Common myeloid progenitor, CD34-positive (primary cell): ENCODE results near the gene SPACA9.

ENCODE experiments used
- CTCF ChIA-PET: fragments of 350-600 bp; sonication (Branson Sonifier 250); formaldehyde crosslinking; loops from one replicate; lab custom pipeline; 2021; ENCODE audit warnings: antibody characterized with exemption; lab: Charles Lee
- POLR2A ChIA-PET: fragments of 350-600 bp; sonication (Branson Sonifier 250); formaldehyde crosslinking; loops from one replicate; lab custom pipeline; 2021; ENCODE audit warnings: antibody characterized with exemption; lab: Charles Lee
- DNase-seq, 3 donors: peaks; one replicate each; pipeline versions ENCODE4 v3.0.0 to v3.0.0-alpha.2; 2013
- H3K27ac ChIP-seq, 2 experiments: 1 replicate in 1 of 2; 2 replicates in 1 of 2; pipeline ENCODE4 v1.7.0; 2013; ENCODE audit warnings: inconsistent platforms in 2 of 2, low read length in 2 of 2, mild to moderate bottlenecking in 2 of 2, low read depth in 1 of 2, moderate library complexity in 1 of 2; ENCODE audit not compliant: severe bottlenecking in 2 of 2, insufficient read depth in 1 of 2, poor library complexity in 1 of 2
- H3K27me3 ChIP-seq, 5 experiments: replicated peaks in 2 of 5; 1 replicate in 3 of 5; 2 replicates in 2 of 5; pipeline versions ENCODE4 v1.6.1 to v1.7.0; 2013; ENCODE audit warnings: low read length in 4 of 5, mild to moderate bottlenecking in 2 of 5, moderate library complexity in 2 of 5, inconsistent platforms in 1 of 5; ENCODE audit not compliant: insufficient read depth in 5 of 5, control insufficient read depth in 4 of 5
- H3K36me3 ChIP-seq, 4 experiments: 1 replicate in 2 of 4; 2 replicates in 2 of 4; pipeline versions ENCODE4 v1.6.1 to v1.7.0; 2013; ENCODE audit warnings: low read length in 3 of 4, control low read depth in 1 of 4, mild to moderate bottlenecking in 1 of 4; ENCODE audit not compliant: control insufficient read depth in 4 of 4, insufficient read depth in 4 of 4
- H3K4me1 ChIP-seq, 4 experiments: 1 replicate in 3 of 4; 2 replicates in 1 of 4; pipeline versions ENCODE4 v1.6.1 to v1.7.1; 2013; ENCODE audit warnings: low read length in 3 of 4, mild to moderate bottlenecking in 3 of 4, control low read depth in 1 of 4, inconsistent platforms in 1 of 4, moderate library complexity in 1 of 4; ENCODE audit not compliant: control insufficient read depth in 4 of 4, insufficient read depth in 4 of 4; ENCODE audit errors: control extremely low read depth in 1 of 4
- H3K4me3 ChIP-seq, 7 experiments: 1 replicate in 4 of 7; 2 replicates in 3 of 7; pipeline versions ENCODE4 v1.5.1 to v1.7.0; 2013; ENCODE audit warnings: mild to moderate bottlenecking in 7 of 7, low read length in 6 of 7, moderate library complexity in 6 of 7, inconsistent platforms in 2 of 7, low read depth in 2 of 7, control low read depth in 1 of 7; ENCODE audit not compliant: insufficient read depth in 4 of 7, control insufficient read depth in 1 of 7; ENCODE audit errors: extremely low read depth in 1 of 7
- H3K9me3 ChIP-seq, 5 experiments: 1 replicate in 4 of 5; 2 replicates in 1 of 5; pipeline versions ENCODE4 v1.6.1 to v1.7.1; 2013; ENCODE audit warnings: low read length in 4 of 5, mild to moderate bottlenecking in 2 of 5, inconsistent platforms in 1 of 5, low read depth in 1 of 5, moderate library complexity in 1 of 5; ENCODE audit not compliant: control insufficient read depth in 4 of 5, insufficient read depth in 2 of 5; ENCODE audit errors: control extremely low read depth in 1 of 5
- WGBS: methylation state at CpG from one replicate; pipeline ENCODE4 v1.1.5; 2013; ENCODE audit not compliant: insufficient coverage; 5-methylcytosine and 5-hydroxymethylcytosine counted together

The SPACA9 gene

GRCh38 chr9:132840980-132841379 lies 37.7 kb upstream of the SPACA9 start:
- H3K27me3 ChIP-seq = peaks cover 0 to 2% (median 0%) of the 10 kb centered on the region in 5 experiments
- over 99% methylated on average over 12 of the region's 13 CpGs for WGBS
- H3K4me3 ChIP-seq = no peak overlapping the region
- no peaks in the 10 kb centered on the region for H3K9me3 ChIP-seq
- ChIA-PET POLR2A (no interaction called here), CTCF (interaction anchor here (0.9 kb wide), 1 partner anchor 60 kb away, joined by 3 read pairs; no protein-coding TSS in a partner anchor)
- DNase-seq = no peak
- H3K36me3 ChIP-seq = no peaks in the 10 kb centered on the region
- no peak overlapping the region for H3K27ac ChIP-seq
- no peaks in the 10 kb centered on the region for H3K4me1 ChIP-seq

GRCh38 chr9:132842124-132843044 lies 36.3 kb upstream of the SPACA9 start:
- WGBS = 96% methylated on average over 4 of the region's 5 CpGs
- Histone ChIP-seq H3K27me3 (peaks cover 0 to 2% (median 0%) of the 10 kb centered on the region in 5 experiments), H3K36me3 (no peaks in the 10 kb centered on the region), H3K4me3 (no peak overlapping the region), H3K9me3 (no peaks in the 10 kb centered on the region), H3K27ac (no peak overlapping the region), H3K4me1 (no peaks in the 10 kb centered on the region)
- POLR2A ChIA-PET = no interaction called here
- no peak for DNase-seq
- CTCF ChIA-PET = interaction anchor here (2.4 kb wide), 1 partner anchor 10 kb away, joined by 5 read pairs; no protein-coding TSS in a partner anchor

GRCh38 chr9:132846109-132846917 lies 32.4 kb upstream of the SPACA9 start:
- ChIA-PET CTCF (interaction anchor here (1.9 kb wide), 1 partner anchor 57 kb away, joined by 5 read pairs; no protein-coding TSS in a partner anchor), POLR2A (no interaction called here)
- Histone ChIP-seq H3K9me3 (no peaks in the 10 kb centered on the region), H3K27ac (no peak overlapping the region), H3K4me3 (no peak overlapping the region), H3K4me1 (no peaks in the 10 kb centered on the region), H3K27me3 (no peaks in the 10 kb centered on the region), H3K36me3 (no peaks in the 10 kb centered on the region)
- WGBS = 94% methylated on average over 11 of the region's 12 CpGs
- DNase-seq = no peak

- ChIA-PET POLR2A (interaction anchor here (0.5 kb wide), 1 partner anchor 16 kb away, joined by 3 read pairs; no protein-coding TSS in a partner anchor), CTCF (interaction anchor here (1.9 kb wide), 1 partner anchor 56 kb away, joined by 5 read pairs; no protein-coding TSS in a partner anchor)
- no peak for DNase-seq
- Histone ChIP-seq H3K4me3 (no peak overlapping the region), H3K27ac (no peak overlapping the region), H3K36me3 (no peaks in the 10 kb centered on the region), H3K9me3 (no peaks in the 10 kb centered on the region), H3K27me3 (no peaks in the 10 kb centered on the region), H3K4me1 (no peaks in the 10 kb centered on the region)
- 93% methylated on average over 10 of the region's 15 CpGs for WGBS
Measured at GRCh38 chr9:132846918-132847515, 31.7 kb upstream of the SPACA9 start.

- Histone ChIP-seq H3K36me3 (no peaks in the 10 kb centered on the region), H3K9me3 (no peaks in the 10 kb centered on the region), H3K4me1 (no peaks in the 10 kb centered on the region), H3K27ac (no peak overlapping the region), H3K4me3 (no peak overlapping the region), H3K27me3 (no peaks in the 10 kb centered on the region)
- no peak for DNase-seq
- WGBS = 100% methylated on average over 12 of the region's 12 CpGs
- ChIA-PET CTCF (interaction anchor here (0.6 to 1.6 kb wide), 4 partner anchors 9 to 52 kb away, joined by 3 to 7 read pairs (median 4); no protein-coding TSS in a partner anchor), POLR2A (no interaction called here)
Measured at GRCh38 chr9:132849185-132849706, 29.5 kb upstream of the SPACA9 start.

GRCh38 chr9:132853482-132853881 lies 25.2 kb upstream of the SPACA9 start:
- H3K4me3 ChIP-seq = no peak overlapping the region
- H3K27ac ChIP-seq = no peak overlapping the region
- DNase-seq = no peak
- CTCF ChIA-PET = interaction anchor here (1.5 kb wide), 1 partner anchor 21 kb away, joined by 3 read pairs; no protein-coding TSS in a partner anchor
- POLR2A ChIA-PET = no interaction called here
- H3K4me1 ChIP-seq = no peaks in the 10 kb centered on the region
- no peaks in the 10 kb centered on the region for H3K27me3 ChIP-seq
- WGBS = 93% methylated on average over 3 of the region's 4 CpGs
- H3K9me3 ChIP-seq = no peaks in the 10 kb centered on the region
- H3K36me3 ChIP-seq = no peaks in the 10 kb centered on the region
